Small intestine (tissue), 7 donors: ENCODE results near the gene SLC51B. TPM values are rescaled to one million over a fixed set of nuclear protein-coding genes. Genes with fewer than 3 reads are reported as not detected.

Experiments used
- DNase-seq, 2 donors: peaks; one replicate each; pipeline versions ENCODE4 v3.0.0 to v3.0.0-alpha.2; 2013
- FAIRE-seq: peaks from 2 replicates; lab custom pipeline; 2012; peaks lifted over from hg19 to GRCh38; lab: Jason Lieb, UNC
- H3K27ac ChIP-seq, 3 donors: one replicate each; pipeline ENCODE4 v1.5.1; 2013; ENCODE audit warnings: low read length in 2 of 3, mild to moderate bottlenecking in 2 of 3, control low read depth in 1 of 3, inconsistent platforms in 1 of 3, low read depth in 1 of 3, moderate library complexity in 1 of 3
- H3K27me3 ChIP-seq, 3 donors: one replicate each; pipeline ENCODE4 v1.6.1; 2013; ENCODE audit warnings: low read length in 3 of 3, inconsistent platforms in 1 of 3; ENCODE audit not compliant: control insufficient read depth in 3 of 3, insufficient read depth in 3 of 3
- H3K36me3 ChIP-seq, 3 donors: one replicate each; pipeline ENCODE4 v1.6.1; 2013; ENCODE audit warnings: low read length in 3 of 3, inconsistent platforms in 1 of 3, low read depth in 1 of 3, mild to moderate bottlenecking in 1 of 3, moderate library complexity in 1 of 3; ENCODE audit not compliant: control insufficient read depth in 3 of 3, insufficient read depth in 2 of 3
- H3K4me1 ChIP-seq, 3 donors: one replicate each; pipeline ENCODE4 v1.6.1; 2013; ENCODE audit warnings: low read length in 2 of 3, inconsistent platforms in 1 of 3, low read depth in 1 of 3, mild to moderate bottlenecking in 1 of 3, moderate library complexity in 1 of 3; ENCODE audit not compliant: control insufficient read depth in 3 of 3, insufficient read depth in 2 of 3
- H3K4me3 ChIP-seq, 3 donors: one replicate each; pipeline ENCODE4 v1.5.1; 2013; ENCODE audit warnings: low read length in 3 of 3, control low read depth in 1 of 3, inconsistent platforms in 1 of 3, low read depth in 1 of 3, mild to moderate bottlenecking in 1 of 3, moderate library complexity in 1 of 3
- H3K9me3 ChIP-seq, 2 donors: one replicate each; pipeline ENCODE4 v1.6.1; 2013; ENCODE audit warnings: low read depth in 1 of 2, low read length in 1 of 2; ENCODE audit not compliant: control insufficient read depth in 2 of 2, insufficient read depth in 1 of 2
- WGBS, 3 donors: extraction: QIAGEN DNeasy Blood & Tissue Kit; methylation state at CpG; one replicate each; pipeline ENCODE4 v1.1.7; 2013; 5-methylcytosine and 5-hydroxymethylcytosine counted together
- polyA plus RNA-seq, 4 donors: library from polyadenylated mRNA; stranded (reverse) in 3 of 4; unstranded in 1 of 4; fragments of 200-250 nt in 3 of 4; fragments of 120-200 nt in 1 of 4; gene quantifications; one replicate each; pipeline versions ENCODE4 v1.2.1 to v1.2.3, GENCODE V29; 2013
- donor health status: healthy with polysubstance abuse.
- donor health status: control.
- donor health status: control.
- donor health status: Bipolar disorder and iron deficiency.
- donor health status: healthy.

Gene SLC51B
- polyA plus RNA-seq, 4 donors, result 23.5 to 258 (median 162) TPM

DNA sequence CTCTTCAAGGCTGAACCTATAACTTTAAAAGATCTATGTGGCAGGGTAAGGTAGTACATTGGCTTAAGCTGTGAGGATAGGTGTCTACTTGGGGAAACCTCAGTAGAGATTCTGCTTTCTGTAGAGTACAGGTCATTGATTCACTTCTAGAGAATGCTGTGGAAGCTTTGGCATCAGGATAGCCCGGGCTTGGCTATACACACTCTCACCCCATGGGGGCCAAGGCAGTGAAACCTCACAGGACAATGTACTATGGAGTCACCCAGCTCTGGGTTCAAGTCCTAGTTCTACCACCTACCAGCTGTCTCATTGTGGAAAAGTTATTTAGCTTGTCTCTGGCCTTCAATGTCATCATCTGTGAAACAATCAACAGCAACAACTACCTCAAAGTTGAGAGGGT is 24.8 kb upstream of the SLC51B start:
- DNase-seq, result no peak
- no peaks in the 10 kb centered on the region for H3K4me1 ChIP-seq
- H3K27me3 ChIP-seq, result no peaks in the 10 kb centered on the region
- no peak for FAIRE-seq
- H3K4me3 ChIP-seq, result no peak overlapping the region
- H3K27ac ChIP-seq, result no peak overlapping the region
- WGBS, 3 donors, result 91 to 96% (median 95%) methylated on average over 1 of the region's 1 CpG
- no peaks in the 10 kb centered on the region for H3K9me3 ChIP-seq
- H3K36me3 ChIP-seq, result peaks cover 4 to 42% (median 17%) of the 10 kb centered on the region in 3 donors

- Histone ChIP-seq H3K4me1 (no peaks in the 10 kb centered on the region), H3K36me3 (peaks cover 4 to 44% (median 24%) of the 10 kb centered on the region in 3 donors), H3K27me3 (no peaks in the 10 kb centered on the region), H3K27ac (no peak overlapping the region), H3K9me3 (no peaks in the 10 kb centered on the region), H3K4me3 (no peak overlapping the region)
- DNase-seq, result no peak
- FAIRE-seq, result no peak
Observed at GRCh38 chr15:65021488-65021887, 23.7 kb upstream of the SLC51B start.

GRCh38 chr15:65026756-65027155 is 18.4 kb upstream of the SLC51B start:
- Histone ChIP-seq H3K4me3 (no peak overlapping the region), H3K36me3 (peaks cover 4 to 32% (median 14%) of the 10 kb centered on the region in 3 donors), H3K9me3 (no peaks in the 10 kb centered on the region), H3K4me1 (peaks cover 1 to 9% (median 8%) of the 10 kb centered on the region in 3 donors), H3K27me3 (no peaks in the 10 kb centered on the region), H3K27ac (no peak overlapping the region)
- WGBS, 3 donors, result 89 to 90% (median 90%) methylated on average over 6 of the region's 6 CpGs
- no peak for FAIRE-seq
- DNase-seq, result no peak

DNA sequence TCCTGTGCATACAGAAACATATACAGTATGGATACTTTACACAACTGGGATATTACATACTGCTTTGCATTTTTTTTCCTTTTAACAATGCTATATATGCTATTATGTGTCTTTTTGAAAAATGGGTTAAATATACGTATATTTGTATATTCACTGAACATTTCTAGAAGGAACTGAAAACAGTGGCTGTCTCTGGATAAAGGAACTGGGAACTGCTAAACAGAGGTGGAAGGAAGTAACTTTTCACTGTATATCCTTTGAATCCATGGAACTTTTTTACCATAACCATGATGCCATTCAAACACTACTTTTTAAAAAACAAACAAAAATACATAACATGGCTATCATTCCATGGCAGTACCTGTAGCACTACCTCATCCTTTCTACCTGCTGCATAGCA is 17.6 kb upstream of the SLC51B start:
- Histone ChIP-seq H3K36me3 (peaks cover 4 to 27% (median 14%) of the 10 kb centered on the region in 3 donors), H3K27ac (no peak overlapping the region), H3K4me3 (peak overlapping the region in 1 of 3 donors; percentile 96), H3K9me3 (no peaks in the 10 kb centered on the region), H3K4me1 (peaks cover 1 to 9% (median 8%) of the 10 kb centered on the region in 3 donors), H3K27me3 (no peaks in the 10 kb centered on the region)
- DNase-seq (no peak), FAIRE-seq (no peak)
- WGBS, 3 donors, result 68 to 94% (median 89%) methylated on average over 1 of the region's 1 CpG

DNA sequence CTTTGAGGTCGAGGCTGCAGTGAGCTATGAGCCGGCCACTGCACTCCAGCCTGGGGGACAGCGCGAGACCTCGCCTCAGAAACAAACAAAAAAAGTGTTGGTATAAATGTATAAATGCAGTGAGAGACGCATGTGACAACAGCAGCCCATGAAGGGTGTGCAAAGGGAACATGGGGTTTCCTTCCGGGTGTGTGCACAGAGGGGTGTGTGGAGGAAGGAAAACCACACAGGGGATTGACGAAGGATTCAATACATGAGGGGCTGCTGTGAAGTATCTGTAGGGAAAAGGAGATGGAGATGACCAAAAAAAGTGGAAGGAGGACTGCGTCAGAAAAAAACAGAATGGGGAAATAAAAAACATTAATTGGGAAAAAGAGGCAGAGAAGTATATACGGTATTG is 16.8 kb upstream of the SLC51B start:
- peak overlapping the region in 1 of 3 donors; percentile 8 for H3K27ac ChIP-seq
- H3K4me3 ChIP-seq, result peak overlapping the region in 2 of 3 donors; percentile 84 to 96
- 12 to 30% (median 28%) methylated on average over 10 of the region's 10 CpGs for WGBS, 3 donors
- peaks cover 4 to 24% (median 14%) of the 10 kb centered on the region in 3 donors for H3K36me3 ChIP-seq
- peak in 1 of 2 donors; percentile 59 for DNase-seq
- no peaks in the 10 kb centered on the region for H3K9me3 ChIP-seq
- FAIRE-seq, result no peak
- no peaks in the 10 kb centered on the region for H3K27me3 ChIP-seq
- H3K4me1 ChIP-seq, result peaks cover 1 to 17% (median 8%) of the 10 kb centered on the region in 3 donors

- no peak for FAIRE-seq
- Histone ChIP-seq H3K4me1 (peaks cover 1 to 21% (median 8%) of the 10 kb centered on the region in 3 donors), H3K27me3 (no peaks in the 10 kb centered on the region), H3K36me3 (peaks cover 4 to 18% (median 11%) of the 10 kb centered on the region in 3 donors), H3K4me3 (peak within 1 kb of the TSS; percentile 84 to 96 (median 93)), H3K27ac (peak within 1 kb of the TSS; percentile 37 to 88 (median 40)), H3K9me3 (no peaks in the 10 kb centered on the region)
- peak; percentile 91 to 92 for DNase-seq
- WGBS, 3 donors, result 0% methylated on average over 55 to 73 of the region's 73 CpGs
Observed at GRCh38 chr15:65028921-65029735, 16.1 kb upstream of the SLC51B start, which contains the start of gene MTFMT. Gene MTFMT, minus strand, starts transcription at chr15:65029639. Its CDS starts 26 bp downstream, at chr15:65029613.

DNA sequence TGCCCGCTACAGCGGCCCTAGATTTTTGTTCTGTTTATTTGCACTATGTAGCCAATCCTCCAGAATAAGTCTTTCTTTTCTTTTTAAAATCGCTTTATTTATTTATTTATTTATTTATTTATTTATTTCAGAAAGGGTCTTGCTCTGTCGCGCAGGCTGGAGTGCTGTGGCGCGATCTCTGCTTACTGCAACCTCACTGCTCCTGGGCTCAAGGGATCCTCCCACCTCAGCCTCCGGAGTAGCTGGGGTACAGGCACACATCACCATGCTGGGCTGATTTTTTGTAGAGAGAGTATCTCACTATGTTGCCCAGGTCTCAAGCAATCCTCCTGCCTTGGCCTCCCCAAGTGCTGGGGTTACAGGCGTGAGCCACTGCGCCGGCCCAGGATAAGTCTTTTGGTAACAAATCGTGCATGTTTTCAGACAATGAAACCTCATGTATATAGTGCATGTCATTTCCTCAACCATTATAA is 15.4 kb upstream of the SLC51B start:
- no peak for FAIRE-seq
- H3K27me3 ChIP-seq, result no peaks in the 10 kb centered on the region
- DNase-seq, result no peak
- H3K4me3 ChIP-seq, result peak overlapping the region in 2 of 3 donors; percentile 84 to 96
- peaks cover 4 to 13% (median 11%) of the 10 kb centered on the region in 3 donors for H3K36me3 ChIP-seq
- peaks cover 1 to 27% (median 8%) of the 10 kb centered on the region in 3 donors for H3K4me1 ChIP-seq
- WGBS, 3 donors, result 61 to 64% (median 63%) methylated on average over 12 of the region's 12 CpGs
- no peaks in the 10 kb centered on the region for H3K9me3 ChIP-seq
- no peak overlapping the region for H3K27ac ChIP-seq

GRCh38 chr15:65032801-65033537 is 12.2 kb upstream of the SLC51B start:
- DNase-seq (peak; percentile 84 to 95), FAIRE-seq (no peak)
- Histone ChIP-seq H3K4me3 (no peak overlapping the region), H3K36me3 (no peaks in the 10 kb centered on the region), H3K27me3 (no peaks in the 10 kb centered on the region), H3K27ac (peak overlapping the region in 2 of 3 donors; percentile 36 to 38), H3K9me3 (no peaks in the 10 kb centered on the region), H3K4me1 (peaks cover 2 to 43% (median 6%) of the 10 kb centered on the region in 3 donors)
- WGBS, 3 donors, result 15 to 30% (median 24%) methylated on average over 13 of the region's 13 CpGs
